ENCODE data around the gene DYTN. TPM values are rescaled to one million over a fixed set of nuclear protein-coding genes. Genes with fewer than 3 reads are reported as not detected.

Gene DYTN
- polyA plus RNA-seq, 4 donors = not detected

Other genes starting within 250 kb of the DYTN start
- gene FAM237A, start 75.9 kb downstream of the DYTN start, polyA plus RNA-seq = not detected
- gene MDH1B, start 46.9 kb upstream of the DYTN start, polyA plus RNA-seq = under 1 TPM in 2 of 4 donors, not detected in 2; 0.31 to 0.72 TPM
- 10 to 100 TPM in 2 of 4 donors, 1 to 10 TPM in 2; 6.5 to 34.8 (median 13.4) TPM for gene FASTKD2, start 47.2 kb upstream of the DYTN start, polyA plus RNA-seq
- 10 to 100 TPM in 1 of 4 donors, 1 to 10 TPM in 2, under 1 TPM in 1; 0.92 to 15.7 (median 3.0) TPM for gene CPO, start 221.1 kb upstream of the DYTN start, polyA plus RNA-seq